T-helper 22 cell (primary cell): ENCODE measurements around the gene TMEM260.
"Not testable (repeated sequence)": the region's sequence is repeated elsewhere in the genome, so short reads cannot be mapped to it uniquely, and the experiment has no call there.

Experiments used
- DNase-seq: peaks from one replicate; pipeline ENCODE4 v3.0.0-alpha.2; 2020; ENCODE audit warnings: low read depth

TMEM260 gene

DNA sequence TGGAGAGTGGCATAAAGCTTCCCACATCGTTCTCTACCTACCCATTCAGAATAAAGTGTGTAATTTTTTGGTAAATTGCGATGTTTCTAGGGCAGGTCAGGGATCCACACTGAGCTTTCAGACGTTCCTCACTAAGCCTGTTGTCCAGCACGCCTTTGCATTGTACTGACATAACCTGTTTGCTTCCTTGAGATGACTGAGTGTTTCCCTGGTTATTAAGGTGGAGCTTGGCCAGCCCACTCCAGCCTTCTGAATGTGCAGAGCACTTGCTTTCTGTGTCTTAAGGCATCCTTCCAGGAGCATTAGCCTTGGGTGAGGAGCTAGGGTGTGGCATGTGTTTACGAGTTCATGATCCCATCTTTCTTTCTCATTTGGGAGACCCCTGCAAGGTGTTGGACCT lies 96.4 kb downstream of the TMEM260 start:
- DNase-seq = no peak

DNA sequence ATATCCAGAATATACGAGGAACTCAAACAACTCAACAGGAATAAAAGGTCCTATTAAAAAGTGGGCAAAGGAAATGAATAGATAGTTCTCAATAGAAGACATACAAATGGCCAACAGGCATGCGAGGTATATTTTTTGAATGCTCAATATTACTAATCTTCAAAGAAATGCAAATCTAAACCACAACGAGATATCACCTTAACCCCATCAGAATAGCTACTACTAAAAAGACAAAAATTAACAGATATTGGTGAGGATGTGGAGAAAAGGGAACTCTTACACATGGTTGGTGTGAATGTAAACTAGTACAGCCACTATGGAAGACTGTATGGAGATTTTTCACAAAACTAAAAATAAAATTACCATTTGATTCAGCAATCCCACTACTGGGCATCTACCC lies 99.2 kb downstream of the TMEM260 start:
- DNase-seq = no peak

DNA sequence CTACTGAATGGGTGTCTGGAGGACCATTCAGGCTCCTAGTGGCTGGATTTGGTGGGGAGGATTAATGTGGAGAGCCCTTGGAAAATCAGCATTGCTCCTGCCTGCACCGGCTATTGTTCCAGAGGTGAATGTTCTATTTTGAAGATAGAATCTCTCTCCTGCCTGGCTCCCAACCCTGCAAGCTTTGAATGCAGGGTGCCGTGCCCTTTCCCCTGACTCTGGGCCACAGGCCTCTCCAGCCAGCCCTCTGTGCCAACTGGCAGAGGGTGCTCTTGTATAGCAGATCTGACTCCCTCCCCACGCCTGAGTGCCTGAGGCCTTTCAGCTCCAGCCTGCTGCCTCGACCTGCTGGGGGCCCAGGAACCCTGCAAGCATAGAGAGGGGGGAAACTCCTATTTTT lies 106.8 kb downstream of the TMEM260 start:
- no peak for DNase-seq

DNA sequence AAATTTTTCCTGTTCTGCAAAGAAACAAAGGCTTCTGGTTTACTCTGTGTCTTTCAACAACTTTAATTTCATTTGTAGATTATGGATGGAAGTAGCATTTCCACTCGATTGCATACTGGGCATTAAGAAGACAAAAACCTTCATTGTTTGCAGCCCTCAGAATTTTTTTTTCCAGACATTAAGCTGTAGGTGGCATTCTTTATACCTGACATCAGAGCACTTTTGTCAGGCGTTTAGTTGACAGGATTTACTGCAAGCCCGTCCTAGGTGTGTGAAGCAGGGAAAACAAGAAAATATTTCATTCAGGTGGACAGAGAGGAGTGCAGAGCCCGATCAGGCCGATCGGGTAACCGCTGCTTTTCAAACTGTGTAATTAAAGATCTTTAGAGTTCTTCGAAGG lies 107.5 kb downstream of the TMEM260 start:
- no peak for DNase-seq

DNA sequence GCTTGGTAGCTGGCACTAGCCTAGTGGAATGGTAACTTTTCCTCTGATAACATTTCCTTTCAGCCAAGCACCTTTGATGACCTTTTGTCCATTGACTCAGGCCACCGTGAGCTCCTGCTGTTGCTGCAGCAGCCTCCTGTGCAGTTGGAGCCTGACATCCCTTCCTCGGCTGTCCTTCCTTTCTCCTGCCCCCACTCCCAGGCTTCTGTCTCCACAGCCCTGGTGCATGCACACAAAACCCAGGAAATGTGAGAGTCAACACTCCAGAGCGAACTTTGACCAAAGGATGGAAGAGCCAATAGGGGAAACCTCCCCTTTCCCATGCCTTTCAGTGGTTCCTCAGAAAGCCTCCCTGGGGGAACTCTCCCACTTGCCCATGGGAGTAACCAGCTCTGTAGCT lies 115.0 kb downstream of the TMEM260 start:
- DNase-seq = no peak

DNA sequence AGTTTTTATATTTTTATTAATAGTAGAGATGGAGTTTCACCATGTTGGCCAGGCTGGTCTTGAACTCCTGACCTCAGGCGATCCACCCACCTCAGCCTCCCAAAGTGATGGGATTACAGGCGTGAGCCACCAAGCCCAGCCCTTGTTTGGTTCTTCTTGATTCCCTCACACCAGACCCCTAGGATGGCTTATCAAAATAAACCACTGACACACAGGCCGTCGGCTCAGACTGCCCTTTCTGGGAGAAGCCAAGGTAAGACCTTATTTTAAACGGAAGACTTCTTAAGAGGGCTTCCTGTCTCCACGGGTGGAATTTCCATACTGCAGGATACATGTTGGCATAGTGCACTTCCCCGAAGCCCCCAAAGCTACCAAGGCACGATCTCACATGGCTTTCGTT lies 115.6 kb downstream of the TMEM260 start:
- DNase-seq = not testable (repeated sequence)
